H9 (cell line): ENCODE data around the gene CILP2. TPM values are rescaled to one million over a fixed set of nuclear protein-coding genes. Genes with fewer than 3 reads are reported as not detected.

Source experiments
- DNase-seq: peaks from one replicate; pipeline ENCODE4 v3.0.0-alpha.2; 2017
- H2AFZ ChIP-seq: one replicate; pipeline ENCODE4 v1.6.1; 2013; ENCODE audit warnings: mild to moderate bottlenecking, low read length, control low read depth, moderate library complexity
- H2AK5ac ChIP-seq: 2 replicates; pipeline ENCODE4 v1.6.1; 2013; ENCODE audit warnings: low read length, control low read depth, mixed read lengths; ENCODE audit not compliant: insufficient read length
- H2BK120ac ChIP-seq: one replicate; pipeline ENCODE4 v1.6.1; 2013; ENCODE audit warnings: low read depth, mild to moderate bottlenecking, low read length, control low read depth, inconsistent platforms; ENCODE audit not compliant: poor library complexity, severe bottlenecking
- H2BK12ac ChIP-seq: 2 replicates; pipeline ENCODE4 v1.6.1; 2013; ENCODE audit warnings: low read length, control low read depth, mixed read lengths, low read depth; ENCODE audit not compliant: insufficient read length
- H2BK15ac ChIP-seq: 2 replicates; pipeline ENCODE4 v1.6.1; 2013; ENCODE audit warnings: low read depth, low read length, control low read depth
- H2BK20ac ChIP-seq: one replicate; pipeline ENCODE4 v1.6.1; 2013; ENCODE audit warnings: low read depth, mild to moderate bottlenecking, low read length, control low read depth, inconsistent platforms; ENCODE audit not compliant: poor library complexity, severe bottlenecking
- H2BK5ac ChIP-seq: 2 replicates; pipeline ENCODE4 v1.6.1; 2013; ENCODE audit warnings: low read length, control low read depth, mixed read lengths; ENCODE audit not compliant: insufficient read length
- H3K14ac ChIP-seq: 2 replicates; pipeline ENCODE4 v1.6.1; 2013; ENCODE audit warnings: low read length, control low read depth; ENCODE audit not compliant: insufficient read depth
- H3K18ac ChIP-seq: 2 replicates; pipeline ENCODE4 v1.6.1; 2013; ENCODE audit warnings: low read depth, mild to moderate bottlenecking, mixed read lengths, low read length, control low read depth; ENCODE audit not compliant: insufficient read length
- H3K23ac ChIP-seq: 2 replicates; pipeline ENCODE4 v1.6.1; 2013; ENCODE audit warnings: low read length, control low read depth, mixed read lengths, low read depth; ENCODE audit not compliant: insufficient read length
- H3K23me2 ChIP-seq: 2 replicates; pipeline ENCODE4 v1.6.1; 2013; ENCODE audit warnings: low read depth, mild to moderate bottlenecking, mixed read lengths, low read length, control low read depth; ENCODE audit not compliant: insufficient read length, poor library complexity, severe bottlenecking
- H3K27ac ChIP-seq: 2 replicates; pipeline ENCODE4 v1.5.1; 2013; ENCODE audit warnings: low read length, control low read depth, mixed read lengths, low read depth; ENCODE audit not compliant: insufficient read length
- H3K27me3 ChIP-seq: 2 replicates; pipeline ENCODE4 v1.6.1; 2013; ENCODE audit warnings: low read length, control low read depth, inconsistent platforms; ENCODE audit not compliant: insufficient read depth
- H3K4ac ChIP-seq: 2 replicates; pipeline ENCODE4 v1.6.1; 2013; ENCODE audit warnings: low read depth, mild to moderate bottlenecking, control low read depth, inconsistent platforms, low read length, moderate library complexity
- H3K4me1 ChIP-seq: 2 replicates; pipeline ENCODE4 v1.6.1; 2013; ENCODE audit warnings: low read length, control low read depth, inconsistent platforms; ENCODE audit not compliant: insufficient read depth
- H3K4me2 ChIP-seq: 2 replicates; pipeline ENCODE4 v1.6.1; 2013; ENCODE audit warnings: low read length, control low read depth, mixed read lengths; ENCODE audit not compliant: insufficient read length, insufficient read depth
- H3K56ac ChIP-seq: 2 replicates; pipeline ENCODE4 v1.6.1; 2013; ENCODE audit warnings: low read depth, mild to moderate bottlenecking, mixed read lengths, low read length, control low read depth; ENCODE audit not compliant: insufficient read length
- H3K79me1 ChIP-seq: 2 replicates; pipeline ENCODE4 v1.6.1; 2013; ENCODE audit warnings: low read depth, mild to moderate bottlenecking, moderate library complexity, low read length, control low read depth, inconsistent platforms; ENCODE audit not compliant: insufficient read depth, poor library complexity, severe bottlenecking
- H3K79me2 ChIP-seq: 2 replicates; pipeline ENCODE4 v1.6.1; 2013; ENCODE audit warnings: low read length, control low read depth, inconsistent platforms; ENCODE audit not compliant: insufficient read depth
- H3K9ac ChIP-seq: 2 replicates; pipeline ENCODE4 v1.6.1; 2013; ENCODE audit warnings: low read length, control low read depth, mixed read lengths; ENCODE audit not compliant: insufficient read length; ENCODE audit errors: extremely low read depth
- H3K9me3 ChIP-seq: one replicate; pipeline ENCODE4 v1.6.1; 2013; ENCODE audit warnings: low read depth, low read length, inconsistent platforms; ENCODE audit not compliant: control insufficient read depth
- H3T11ph ChIP-seq: one replicate; pipeline ENCODE4 v1.6.1; 2013; ENCODE audit warnings: mild to moderate bottlenecking, low read length, control low read depth, inconsistent platforms
- H4K20me1 ChIP-seq: one replicate; pipeline ENCODE4 v1.6.1; 2013; ENCODE audit not compliant: control insufficient read depth, insufficient read length, insufficient read depth
- H4K5ac ChIP-seq: 2 replicates; pipeline ENCODE4 v1.6.1; 2013; ENCODE audit warnings: low read depth, mild to moderate bottlenecking, mixed read lengths, low read length, control low read depth; ENCODE audit not compliant: insufficient read length
- H4K8ac ChIP-seq: replicated peaks from 2 replicates; pipeline ENCODE4 v1.6.1; 2013; ENCODE audit warnings: low read length, control low read depth, mixed read lengths, low read depth; ENCODE audit not compliant: insufficient read length
- H4K91ac ChIP-seq: 2 replicates; pipeline ENCODE4 v1.6.1; 2013; ENCODE audit warnings: low read depth, mild to moderate bottlenecking, moderate library complexity, mixed read lengths, low read length, control low read depth; ENCODE audit not compliant: insufficient read length
- H3K27ac Mint-ChIP-seq, 3 experiments: 2 replicates in 2 of 3; 3 replicates in 1 of 3; pipeline ENCODE4 v1.8.0; 2020 to 2021; ENCODE audit warnings: mixed read lengths in 3 of 3, mild to moderate bottlenecking in 1 of 3, moderate library complexity in 1 of 3
- H3K27me3 Mint-ChIP-seq: 2 replicates; pipeline ENCODE4 v1.8.0; 2021; ENCODE audit warnings: low read depth, mild to moderate bottlenecking, moderate library complexity, mixed read lengths
- H3K36me3 Mint-ChIP-seq, 3 experiments: 2 replicates in 2 of 3; 3 replicates in 1 of 3; pipeline ENCODE4 v1.8.0; 2020 to 2021; ENCODE audit warnings: low read depth in 3 of 3, mixed read lengths in 3 of 3; ENCODE audit not compliant: insufficient read depth in 1 of 3
- H3K4me1 Mint-ChIP-seq, 2 experiments: 2 replicates each; pipeline ENCODE4 v1.8.0; 2020; ENCODE audit warnings: mixed read lengths in 2 of 2
- H3K4me3 Mint-ChIP-seq, 2 experiments: 2 replicates in 1 of 2; 3 replicates in 1 of 2; pipeline ENCODE4 v1.8.0; 2020 to 2021; ENCODE audit warnings: mild to moderate bottlenecking in 2 of 2, mixed read lengths in 2 of 2, moderate library complexity in 1 of 2
- H3K9me3 Mint-ChIP-seq, 2 experiments: 2 replicates in 1 of 2; 3 replicates in 1 of 2; pipeline ENCODE4 v1.8.0; 2020; ENCODE audit warnings: mild to moderate bottlenecking in 2 of 2, mixed read lengths in 2 of 2, moderate library complexity in 1 of 2
- WGBS: extraction: QIAGEN DNeasy Blood & Tissue Kit; methylation state at CpG from one replicate; pipeline ENCODE4 v1.1.7; 2013; ENCODE audit warnings: missing lambda C conversion rate, low lambda C conversion rate, mixed read lengths; ENCODE audit not compliant: insufficient read length; ENCODE audit errors: extremely low coverage; 5-methylcytosine and 5-hydroxymethylcytosine counted together
- total RNA-seq: library from RNA; stranded (reverse); gene quantifications from 2 replicates; pipeline ENCODE4 v1.2.1, GENCODE V29; 2021
- TF ChIP-seq, protein P1 (sequence below): fragments of 200-600 bp; sonication (generic); conservative IDR thresholded peaks from 3 replicates; pipeline ENCODE4 v1.8.0; 2021; ENCODE audit warnings: antibody characterized with exemption, mild to moderate bottlenecking

The CILP2 gene
- total RNA-seq, 1 experiment from 2014 or later, result 6.4 TPM

DNA sequence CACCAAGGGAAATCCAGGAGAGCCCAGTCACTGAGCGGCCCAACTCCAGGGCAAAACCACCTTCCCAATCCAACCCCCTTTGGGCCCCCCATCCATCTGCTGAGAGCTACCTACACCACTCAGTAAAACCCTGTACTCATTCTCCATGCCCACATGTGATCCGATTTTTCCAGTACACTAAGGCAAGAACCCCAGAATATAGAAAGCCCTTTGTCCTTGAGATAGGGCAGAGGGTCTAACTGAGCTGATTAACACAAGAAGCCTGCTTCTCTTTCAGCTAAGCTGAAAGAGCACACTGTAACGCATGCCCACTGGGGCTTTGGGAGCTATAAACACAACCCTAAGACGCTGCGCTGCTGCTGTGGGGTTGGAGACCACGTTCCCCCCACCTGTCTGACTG lies 44.4 kb downstream of the CILP2 start:
- H3T11ph ChIP-seq, result no peak overlapping the region
- no peak overlapping the region for H4K5ac ChIP-seq
- no peaks in the 10 kb centered on the region for H3K79me2 ChIP-seq
- H3K27ac ChIP-seq, result no peak overlapping the region
- no CpG with 5 or more reads among the region's 6 CpGs for WGBS
- H4K20me1 ChIP-seq, result no peaks in the 10 kb centered on the region
- no peak overlapping the region for H2BK120ac ChIP-seq
- H3K4ac ChIP-seq, result no peak overlapping the region
- no peak overlapping the region for H2BK12ac ChIP-seq
- H2BK5ac ChIP-seq, result no peak overlapping the region
- no peak overlapping the region for H3K56ac ChIP-seq
- no peaks in the 10 kb centered on the region for H3K9me3 ChIP-seq
- no peak overlapping the region; a peak in 2 of 7 replicates for H3K27ac Mint-ChIP-seq
- no peaks in the 10 kb centered on the region for H3K36me3 Mint-ChIP-seq
- H3K14ac ChIP-seq, result no peak overlapping the region; the same call in 1 of the 2 replicates
- H3K23ac ChIP-seq, result no peak overlapping the region
- peaks cover 0 to 5% of the 10 kb centered on the region in 2 experiments; a peak in 1 of 4 replicates for H3K4me1 Mint-ChIP-seq
- H3K27me3 ChIP-seq, result no peaks in the 10 kb centered on the region
- H3K23me2 ChIP-seq, result no peaks in the 10 kb centered on the region
- H4K91ac ChIP-seq, result no peak overlapping the region
- no peak overlapping the region for H2AFZ ChIP-seq
- no peak overlapping the region for H4K8ac ChIP-seq
- H3K27me3 Mint-ChIP-seq, result peaks cover 8% of the 10 kb centered on the region
- no peaks in the 10 kb centered on the region for H3K79me1 ChIP-seq
- H3K4me3 Mint-ChIP-seq, result no peak overlapping the region
- H2BK20ac ChIP-seq, result no peak overlapping the region
- no peaks in the 10 kb centered on the region for H3K4me1 ChIP-seq
- H3K18ac ChIP-seq, result no peak overlapping the region
- no peaks in the 10 kb centered on the region for H3K9me3 Mint-ChIP-seq
- H3K4me2 ChIP-seq, result no peak overlapping the region
- H3K9ac ChIP-seq, result no peak overlapping the region
- no peak for DNase-seq
- H2BK15ac ChIP-seq, result no peak overlapping the region
- H2AK5ac ChIP-seq, result no peak overlapping the region
- TF ChIP-seq, protein P1, sequence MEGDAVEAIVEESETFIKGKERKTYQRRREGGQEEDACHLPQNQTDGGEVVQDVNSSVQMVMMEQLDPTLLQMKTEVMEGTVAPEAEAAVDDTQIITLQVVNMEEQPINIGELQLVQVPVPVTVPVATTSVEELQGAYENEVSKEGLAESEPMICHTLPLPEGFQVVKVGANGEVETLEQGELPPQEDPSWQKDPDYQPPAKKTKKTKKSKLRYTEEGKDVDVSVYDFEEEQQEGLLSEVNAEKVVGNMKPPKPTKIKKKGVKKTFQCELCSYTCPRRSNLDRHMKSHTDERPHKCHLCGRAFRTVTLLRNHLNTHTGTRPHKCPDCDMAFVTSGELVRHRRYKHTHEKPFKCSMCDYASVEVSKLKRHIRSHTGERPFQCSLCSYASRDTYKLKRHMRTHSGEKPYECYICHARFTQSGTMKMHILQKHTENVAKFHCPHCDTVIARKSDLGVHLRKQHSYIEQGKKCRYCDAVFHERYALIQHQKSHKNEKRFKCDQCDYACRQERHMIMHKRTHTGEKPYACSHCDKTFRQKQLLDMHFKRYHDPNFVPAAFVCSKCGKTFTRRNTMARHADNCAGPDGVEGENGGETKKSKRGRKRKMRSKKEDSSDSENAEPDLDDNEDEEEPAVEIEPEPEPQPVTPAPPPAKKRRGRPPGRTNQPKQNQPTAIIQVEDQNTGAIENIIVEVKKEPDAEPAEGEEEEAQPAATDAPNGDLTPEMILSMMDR, result no peak
